Activated CD8-positive, alpha-beta memory T cell treated with anti-CD3 and anti-CD28 coated beads, Interleukin-2, amount 10 ng/mL, durations not matched to agents 7 days and 5 days (primary cell): ENCODE data around the gene CLK3. TPM values are rescaled to one million over a fixed set of nuclear protein-coding genes. Genes with fewer than 3 reads are reported as not detected.
"Not testable (repeated sequence)": the region's sequence is repeated elsewhere in the genome, so short reads cannot be mapped to it uniquely, and the experiment has no call there.

Experiments used
- ATAC-seq: fragments of 150-1000 bp; cut with Tn5 transposase; one replicate; pipeline ENCODE4 v1.10.0; 2021; ENCODE audit warnings: moderate library complexity
- CTCF ChIA-PET: fragments of 350-600 bp; sonication (Branson Sonifier 250); formaldehyde crosslinking; loops from one replicate; lab custom pipeline; 2021; ENCODE audit warnings: antibody characterized with exemption; lab: Charles Lee
- DNase-seq: peaks from one replicate; pipeline ENCODE4 v3.0.0-alpha.2; 2020
- H3K27ac Mint-ChIP-seq: one replicate; pipeline ENCODE4 v1.8.0; 2021; ENCODE audit warnings: mild to moderate bottlenecking, mixed read lengths
- H3K27me3 Mint-ChIP-seq: one replicate; pipeline ENCODE4 v1.8.0; 2021; ENCODE audit warnings: mixed read lengths
- H3K36me3 Mint-ChIP-seq: one replicate; pipeline ENCODE4 v1.8.0; 2021; ENCODE audit warnings: mild to moderate bottlenecking, mixed read lengths
- H3K4me1 Mint-ChIP-seq: one replicate; pipeline ENCODE4 v1.8.0; 2021; ENCODE audit warnings: mixed read lengths
- H3K4me3 Mint-ChIP-seq: one replicate; pipeline ENCODE4 v1.8.0; 2021; ENCODE audit warnings: mild to moderate bottlenecking, moderate library complexity, mixed read lengths
- H3K9me3 Mint-ChIP-seq: one replicate; pipeline ENCODE4 v1.8.0; 2022; ENCODE audit warnings: low read depth, mixed read lengths
- total RNA-seq, 2 experiments: library from RNA; stranded (reverse); gene quantifications; one replicate each; pipeline ENCODE4 v1.2.3, GENCODE V29; 2021

The CLK3 gene
- total RNA-seq, 2 experiments from 2014 or later = 120 to 140 TPM

- Mint-ChIP-seq H3K9me3 (no peaks in the 10 kb centered on the region), H3K27ac (peak overlapping the region; percentile 12), H3K27me3 (no peaks in the 10 kb centered on the region), H3K4me1 (peaks cover 6% of the 10 kb centered on the region), H3K36me3 (peaks cover 8% of the 10 kb centered on the region), H3K4me3 (no peak overlapping the region)
- DNase-seq = no peak
- CTCF ChIA-PET = interaction anchor here (0.7 to 14.5 kb wide), 2 partner anchors 8 to 127 kb away, joined by 3 to 401 read pairs; no protein-coding TSS in a partner anchor
- no peak for ATAC-seq
Measured at GRCh38 chr15:74642734-74643664, 27.4 kb downstream of the CLK3 start.

- peaks cover 4% of the 10 kb centered on the region for H3K36me3 Mint-ChIP-seq
- H3K27me3 Mint-ChIP-seq = no peaks in the 10 kb centered on the region
- no peak overlapping the region for H3K4me3 Mint-ChIP-seq
- no peak overlapping the region for H3K27ac Mint-ChIP-seq
- H3K9me3 Mint-ChIP-seq = no peaks in the 10 kb centered on the region
- no peak for ATAC-seq
- no peak for DNase-seq
- peaks cover 6% of the 10 kb centered on the region for H3K4me1 Mint-ChIP-seq
- CTCF ChIA-PET = interaction anchor here (0.7 to 14.5 kb wide), 2 partner anchors 9 to 126 kb away, joined by 3 to 401 read pairs; no protein-coding TSS in a partner anchor
Measured at GRCh38 chr15:74643665-74644204, 28.1 kb downstream of the CLK3 start.

DNA sequence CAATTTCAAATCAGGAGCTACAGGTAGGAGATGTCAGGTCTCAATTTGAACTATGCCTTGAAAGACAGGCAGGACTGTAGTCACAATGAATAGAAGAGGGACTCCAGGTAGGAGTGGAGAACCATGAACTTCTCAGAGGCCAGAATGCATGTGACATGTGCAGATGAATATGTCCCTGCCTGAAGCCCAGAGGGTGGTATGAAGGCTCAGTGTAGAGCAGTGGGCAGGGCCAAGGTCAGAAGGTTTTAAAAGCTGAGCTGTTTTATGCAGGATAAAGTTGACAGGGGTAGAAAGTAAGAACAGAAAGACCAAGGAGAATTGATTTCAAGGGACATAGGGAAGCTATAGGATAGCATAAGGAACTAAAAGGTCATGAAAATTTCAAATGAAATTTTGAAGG, 30.8 kb downstream of the CLK3 start:
- CTCF ChIA-PET = interaction anchor here (2.4 to 5.3 kb wide), 3 partner anchors 11 to 122 kb away, joined by 8 to 19 read pairs (median 11); no protein-coding TSS in a partner anchor

GRCh38 chr15:74648051-74648842, 32.6 kb downstream of the CLK3 start:
- H3K4me3 Mint-ChIP-seq = no peak overlapping the region

More for the DNA sequence above, 30.8 kb downstream of the CLK3 start:
- peaks cover 7% of the 10 kb centered on the region for H3K36me3 Mint-ChIP-seq
- H3K27me3 Mint-ChIP-seq = no peaks in the 10 kb centered on the region
- no peak overlapping the region for H3K27ac Mint-ChIP-seq
- no peak overlapping the region for H3K4me3 Mint-ChIP-seq
- ATAC-seq (no peak), DNase-seq (no peak)
- no peaks in the 10 kb centered on the region for H3K9me3 Mint-ChIP-seq
- H3K4me1 Mint-ChIP-seq = peaks cover 6% of the 10 kb centered on the region

GRCh38 chr15:74651242-74651741, 35.7 kb downstream of the CLK3 start:
- Mint-ChIP-seq H3K9me3 (no peaks in the 10 kb centered on the region), H3K36me3 (peaks cover 12% of the 10 kb centered on the region), H3K4me1 (peaks cover 21% of the 10 kb centered on the region), H3K27ac (no peak overlapping the region), H3K4me3 (no peak overlapping the region), H3K27me3 (no peaks in the 10 kb centered on the region)
- DNase-seq = no peak
- CTCF ChIA-PET = interaction anchor here (0.7 to 2.1 kb wide), 5 partner anchors 8 to 327 kb away, joined by 3 to 9 read pairs (median 3); no protein-coding TSS in a partner anchor
- no peak for ATAC-seq

More at GRCh38 chr15:74648051-74648842, 32.6 kb downstream of the CLK3 start:
- CTCF ChIA-PET = interaction anchor here (1.1 to 5.3 kb wide), 4 partner anchors 13 to 121 kb away, joined by 4 to 19 read pairs (median 9); no protein-coding TSS in a partner anchor
- H3K36me3 Mint-ChIP-seq = peaks cover 7% of the 10 kb centered on the region
- no peaks in the 10 kb centered on the region for H3K4me1 Mint-ChIP-seq
- DNase-seq (no peak), ATAC-seq (no peak)
- no peaks in the 10 kb centered on the region for H3K27me3 Mint-ChIP-seq
- no peak overlapping the region for H3K27ac Mint-ChIP-seq
- H3K9me3 Mint-ChIP-seq = no peaks in the 10 kb centered on the region

GRCh38 chr15:74653426-74654102, 37.9 kb downstream of the CLK3 start:
- ATAC-seq = no peak
- peaks cover 10% of the 10 kb centered on the region for H3K36me3 Mint-ChIP-seq
- H3K27me3 Mint-ChIP-seq = no peaks in the 10 kb centered on the region
- H3K27ac Mint-ChIP-seq = peak overlapping the region; percentile 52
- no peak for DNase-seq
- no peaks in the 10 kb centered on the region for H3K9me3 Mint-ChIP-seq
- peaks cover 42% of the 10 kb centered on the region for H3K4me1 Mint-ChIP-seq
- H3K4me3 Mint-ChIP-seq = no peak overlapping the region
- CTCF ChIA-PET = interaction anchor here (0.9 to 3.0 kb wide), 4 partner anchors 23 to 296 kb away, joined by 3 to 16 read pairs (median 3); no protein-coding TSS in a partner anchor

- no peak overlapping the region for H3K4me3 Mint-ChIP-seq
- peak overlapping the region; percentile 62 for H3K27ac Mint-ChIP-seq
- peak; percentile 67 for DNase-seq
- H3K36me3 Mint-ChIP-seq = peaks cover 9% of the 10 kb centered on the region
- H3K4me1 Mint-ChIP-seq = peaks cover 46% of the 10 kb centered on the region
- no peaks in the 10 kb centered on the region for H3K27me3 Mint-ChIP-seq
- H3K9me3 Mint-ChIP-seq = no peaks in the 10 kb centered on the region
- CTCF ChIA-PET = no interaction called here
- peak; percentile 80 for ATAC-seq
Measured at GRCh38 chr15:74655424-74655823, 39.8 kb downstream of the CLK3 start.

GRCh38 chr15:74656935-74657535, 41.4 kb downstream of the CLK3 start:
- CTCF ChIA-PET = interaction anchor here (1.2 to 1.5 kb wide), 4 partner anchors 23 to 294 kb away, joined by 3 to 5 read pairs (median 4); no protein-coding TSS in a partner anchor
- Mint-ChIP-seq H3K36me3 (peaks cover 6% of the 10 kb centered on the region), H3K27me3 (no peaks in the 10 kb centered on the region), H3K4me1 (peaks cover 46% of the 10 kb centered on the region), H3K4me3 (no peak overlapping the region), H3K27ac (peak overlapping the region; percentile 63), H3K9me3 (no peaks in the 10 kb centered on the region)
- no peak for ATAC-seq
- no peak for DNase-seq

- no peaks in the 10 kb centered on the region for H3K9me3 Mint-ChIP-seq
- peaks cover 46% of the 10 kb centered on the region for H3K4me1 Mint-ChIP-seq
- ATAC-seq = peak; percentile 28
- peaks cover 6% of the 10 kb centered on the region for H3K36me3 Mint-ChIP-seq
- H3K27me3 Mint-ChIP-seq = no peaks in the 10 kb centered on the region
- H3K27ac Mint-ChIP-seq = peak overlapping the region; percentile 63
- DNase-seq = no peak
- no peak overlapping the region for H3K4me3 Mint-ChIP-seq
- CTCF ChIA-PET = interaction anchor here (1.0 to 1.3 kb wide), 3 partner anchors 24 to 113 kb away, joined by 3 to 4 read pairs (median 4); no protein-coding TSS in a partner anchor
Measured at GRCh38 chr15:74657846-74658245, 42.2 kb downstream of the CLK3 start.

DNA sequence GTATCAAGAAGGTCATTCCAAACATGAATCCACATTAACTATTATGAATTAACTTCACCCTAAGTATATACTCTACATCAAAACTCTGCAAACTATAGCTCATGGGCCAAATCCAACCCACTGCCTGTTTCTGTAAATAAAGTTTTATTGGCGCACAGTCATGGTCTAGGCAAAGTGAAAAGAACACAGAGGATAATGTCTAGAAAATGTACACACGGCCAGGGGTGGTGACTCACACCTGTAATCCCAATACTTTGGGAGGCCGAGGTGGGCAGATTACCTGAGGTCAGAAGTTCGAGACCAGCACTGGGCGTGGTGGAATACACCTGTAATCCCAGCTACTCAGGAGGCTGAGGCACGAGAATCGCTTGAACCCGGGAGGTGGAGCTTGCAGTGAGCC, 45.6 kb downstream of the CLK3 start:
- H3K27ac Mint-ChIP-seq, H3K4me3 Mint-ChIP-seq, ATAC-seq, DNase-seq, CTCF ChIA-PET, H3K9me3 Mint-ChIP-seq, H3K27me3 Mint-ChIP-seq, H3K36me3 Mint-ChIP-seq: not testable (repeated sequence)
- H3K4me1 Mint-ChIP-seq = peaks cover 26% of the 10 kb centered on the region

DNA sequence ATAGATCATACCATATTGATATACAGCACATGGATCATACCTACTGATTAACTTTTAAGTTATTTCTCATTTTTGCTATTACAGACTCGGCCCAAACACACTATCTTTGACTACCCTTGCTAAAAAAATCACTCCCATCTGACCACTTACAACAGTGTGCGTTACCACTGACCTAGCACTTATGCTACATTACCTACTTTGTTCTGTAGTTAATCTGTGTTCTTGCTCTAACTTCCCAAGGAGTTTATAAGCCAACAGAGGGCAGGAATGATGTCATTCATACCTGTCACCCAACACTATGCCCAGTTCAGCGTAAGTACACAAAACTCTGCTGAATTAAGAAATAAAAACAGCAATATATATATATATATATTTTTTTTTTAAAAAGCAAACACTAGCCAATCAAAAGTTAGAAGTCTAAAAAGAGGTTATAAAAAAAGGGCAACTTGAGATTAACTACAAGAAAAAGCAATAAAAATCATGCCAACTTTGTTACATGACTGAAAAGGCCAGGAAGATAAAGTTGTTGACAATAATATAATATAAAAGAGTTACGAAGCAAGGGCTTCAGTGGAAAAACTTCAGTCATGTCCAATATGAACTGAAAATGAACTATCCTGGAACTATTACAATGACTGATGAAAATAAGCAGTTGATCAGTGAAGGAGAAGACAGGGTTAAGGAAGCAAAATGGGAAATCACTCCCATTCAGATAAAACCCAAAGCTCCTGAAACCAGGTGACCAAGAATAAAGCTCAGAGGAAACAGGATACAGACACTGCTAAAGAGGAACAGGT, 46.6 kb downstream of the CLK3 start:
- peaks cover 16% of the 10 kb centered on the region for H3K4me1 Mint-ChIP-seq
- no peak overlapping the region for H3K4me3 Mint-ChIP-seq
- H3K27me3 Mint-ChIP-seq = no peaks in the 10 kb centered on the region
- no peak for DNase-seq
- no peaks in the 10 kb centered on the region for H3K9me3 Mint-ChIP-seq
- ATAC-seq = no peak
- CTCF ChIA-PET = interaction anchor here (0.7 to 1.5 kb wide), 2 partner anchors 23 to 27 kb away, joined by 3 to 6 read pairs; no protein-coding TSS in a partner anchor
- H3K36me3 Mint-ChIP-seq = peaks cover 1% of the 10 kb centered on the region
- H3K27ac Mint-ChIP-seq = no peak overlapping the region
